Progenitor cell of endocrine pancreas (in vitro differentiated cells): ENCODE data around the gene FRMD4A. TPM values are rescaled to one million over a fixed set of nuclear protein-coding genes. Genes with fewer than 3 reads are reported as not detected.
"Not testable (repeated sequence)": the region's sequence is repeated elsewhere in the genome, so short reads cannot be mapped to it uniquely, and the experiment has no call there.

ENCODE experiments used
- DNase-seq: peaks from one replicate; pipeline ENCODE4 v3.0.0; 2021; ENCODE audit warnings: low spot score; ENCODE audit not compliant: unreplicated experiment
- H3K27ac Mint-ChIP-seq: 2 replicates; pipeline ENCODE4 v1.8.0; 2021; ENCODE audit warnings: mild to moderate bottlenecking, moderate library complexity, mixed read lengths
- H3K27me3 Mint-ChIP-seq: 2 replicates; pipeline ENCODE4 v1.8.0; 2021; ENCODE audit warnings: mixed read lengths
- H3K36me3 Mint-ChIP-seq: 2 replicates; pipeline ENCODE4 v1.8.0; 2022; ENCODE audit warnings: mixed read lengths; ENCODE audit not compliant: insufficient read depth
- H3K4me1 Mint-ChIP-seq: 2 replicates; pipeline ENCODE4 v1.8.0; 2021; ENCODE audit warnings: low read depth, mixed read lengths
- H3K4me3 Mint-ChIP-seq: 2 replicates; pipeline ENCODE4 v1.8.0; 2021; ENCODE audit warnings: low read depth, mild to moderate bottlenecking, moderate library complexity, mixed read lengths
- H3K9me3 Mint-ChIP-seq: 2 replicates; pipeline ENCODE4 v1.8.0; 2021; ENCODE audit warnings: low read depth, mixed read lengths
- CTCF ChIP-seq: fragments of 200-600 bp; sonication (generic); IDR thresholded peaks from one replicate; pipeline ENCODE4 v1.5.0; 2021; ENCODE audit warnings: antibody characterized with exemption, mild to moderate bottlenecking; ENCODE audit not compliant: unreplicated experiment
- total RNA-seq: library from RNA; stranded (reverse); gene quantifications from 2 replicates; pipeline ENCODE4 v1.2.1, GENCODE V29; 2021

Gene FRMD4A
- total RNA-seq, 1 donor from 2014 or later: 42.2 TPM

- Mint-ChIP-seq H3K9me3 (no peaks in the 10 kb centered on the region), H3K27me3 (no peaks in the 10 kb centered on the region), H3K36me3 (no peaks in the 10 kb centered on the region), H3K4me1 (peaks cover 2% of the 10 kb centered on the region), H3K4me3 (no peak overlapping the region), H3K27ac (no peak overlapping the region)
- TF ChIP-seq CTCF: no peak
- DNase-seq: no peak
These were observed 500.9 kb downstream of the FRMD4A start for GRCh38 chr10:13829790-13830189.

- not testable (repeated sequence) for H3K27ac Mint-ChIP-seq, H3K4me1 Mint-ChIP-seq, H3K27me3 Mint-ChIP-seq, H3K36me3 Mint-ChIP-seq, H3K9me3 Mint-ChIP-seq, H3K4me3 Mint-ChIP-seq, DNase-seq
These were observed 502.4 kb downstream of the FRMD4A start for GRCh38 chr10:13828284-13828683.

GRCh38 chr10:13827076-13827797 is 503.5 kb downstream of the FRMD4A start:
- Mint-ChIP-seq H3K36me3 (no peaks in the 10 kb centered on the region), H3K4me1 (peaks cover 2% of the 10 kb centered on the region), H3K9me3 (no peaks in the 10 kb centered on the region), H3K4me3 (no peak overlapping the region), H3K27me3 (no peaks in the 10 kb centered on the region), H3K27ac (no peak overlapping the region)
- TF ChIP-seq CTCF: no peak
- no peak for DNase-seq

GRCh38 chr10:13823709-13824405 is 506.9 kb downstream of the FRMD4A start:
- H3K27me3 Mint-ChIP-seq: no peaks in the 10 kb centered on the region
- H3K4me3 Mint-ChIP-seq: no peak overlapping the region
- H3K9me3 Mint-ChIP-seq: no peaks in the 10 kb centered on the region
- TF ChIP-seq CTCF: no peak
- H3K4me1 Mint-ChIP-seq: no peaks in the 10 kb centered on the region
- no peaks in the 10 kb centered on the region for H3K36me3 Mint-ChIP-seq
- H3K27ac Mint-ChIP-seq: no peak overlapping the region
- DNase-seq: no peak

- no peaks in the 10 kb centered on the region for H3K36me3 Mint-ChIP-seq
These were observed 507.5 kb downstream of the FRMD4A start for GRCh38 chr10:13823096-13823708.

More at GRCh38 chr10:13823096-13823708, 507.5 kb downstream of the FRMD4A start:
- Mint-ChIP-seq H3K27me3 (no peaks in the 10 kb centered on the region), H3K27ac (no peak overlapping the region), H3K4me3 (no peak overlapping the region), H3K9me3 (peaks cover 2% of the 10 kb centered on the region), H3K4me1 (no peaks in the 10 kb centered on the region)
- TF ChIP-seq CTCF: no peak
- DNase-seq: no peak
